Activated naive CD4-positive, alpha-beta T cell treated with Interleukin-2 at 50 U/mL for 16 hours (primary cell): ENCODE measurements around the gene SRSF7.
A peak's percentile ranks its signal among the peaks of the same experiment; 100 is the strongest.
"Not testable (repeated sequence)": the region's sequence is repeated elsewhere in the genome, so short reads cannot be mapped to it uniquely, and the experiment has no call there.

Experiments used
- DNase-seq: peaks from one replicate; pipeline ENCODE4 v3.0.0-alpha.2; 2020

SRSF7 gene

DNA sequence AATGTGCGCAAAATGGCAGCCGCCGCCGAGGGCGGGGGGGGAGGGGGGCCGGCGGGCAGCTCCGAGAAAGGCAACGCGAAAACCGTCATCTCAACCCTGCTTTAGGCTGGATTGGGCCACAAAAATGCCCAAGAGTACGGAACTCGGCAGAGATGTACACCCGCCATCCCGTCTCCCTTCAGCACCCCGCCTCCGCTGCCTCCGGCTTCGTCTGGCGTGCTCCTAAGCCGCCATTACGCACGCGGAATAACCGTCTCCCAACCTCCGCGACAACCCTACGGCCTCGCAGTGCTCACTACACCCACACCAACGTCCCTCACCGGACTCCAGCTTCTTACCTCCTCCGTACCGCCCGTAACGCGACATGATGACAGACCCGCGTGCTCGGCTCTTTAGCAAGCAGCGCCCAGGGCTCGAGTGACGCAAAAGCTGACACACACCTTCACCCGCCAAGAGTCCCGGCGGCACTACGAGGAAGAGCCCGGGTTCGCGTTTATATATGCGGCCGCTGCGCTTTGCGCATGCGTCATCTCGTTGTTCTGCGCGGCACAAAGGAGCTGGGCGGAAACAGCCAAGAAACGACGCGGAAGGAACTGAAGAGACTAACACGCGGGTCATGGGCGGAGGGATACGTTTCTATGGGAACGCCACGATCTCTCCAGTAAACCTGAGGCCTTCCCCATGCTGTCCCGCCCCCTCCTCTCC lies at the start of gene SRSF7:
SRSF7 (minus strand) TSS at position 471 of the 705 bp plus-strand sequence; CDS start at position 366, 105 bp downstream.
- peak; percentile 96 for DNase-seq

DNA sequence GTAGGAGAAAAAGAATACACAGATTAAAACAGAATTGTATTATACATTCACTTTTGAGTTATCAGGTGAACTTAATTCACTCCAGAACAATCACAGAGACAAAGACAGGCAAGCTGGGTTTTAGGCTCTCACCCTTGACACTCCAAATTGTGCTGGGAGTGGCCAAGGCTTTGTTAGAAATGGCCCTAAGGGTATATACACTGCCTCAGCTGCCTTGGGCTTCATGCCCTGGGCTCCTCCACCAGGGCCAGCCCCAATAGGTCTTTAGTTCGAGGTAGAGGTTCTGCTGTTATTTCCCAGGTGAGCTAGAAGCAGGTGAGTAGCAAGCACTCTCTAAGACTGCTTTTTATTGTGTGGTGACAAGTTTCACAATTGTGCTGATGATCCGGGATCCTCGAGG lies 46.8 kb upstream of the SRSF7 start:
- DNase-seq = no peak

DNA sequence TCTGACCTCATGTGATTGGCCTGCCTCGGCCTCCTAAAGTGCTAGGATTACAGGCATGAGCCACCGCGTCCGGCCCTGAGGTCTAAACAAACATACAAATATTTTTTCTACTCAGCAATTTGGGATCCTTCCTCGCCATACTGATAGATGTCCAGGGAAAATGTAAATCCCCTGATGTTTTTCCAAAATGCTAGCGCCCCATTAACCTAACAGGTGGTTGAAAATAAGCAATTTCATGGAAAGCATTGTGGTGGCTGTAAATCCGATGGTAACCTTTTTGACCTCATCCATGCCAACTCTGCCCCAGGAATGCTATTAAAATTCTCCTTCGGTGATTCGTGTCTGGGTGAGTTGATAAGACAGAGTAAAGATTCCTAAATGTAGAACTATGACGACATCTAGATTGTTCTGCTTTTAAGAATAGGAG lies 46.1 kb upstream of the SRSF7 start:
- no peak for DNase-seq

DNA sequence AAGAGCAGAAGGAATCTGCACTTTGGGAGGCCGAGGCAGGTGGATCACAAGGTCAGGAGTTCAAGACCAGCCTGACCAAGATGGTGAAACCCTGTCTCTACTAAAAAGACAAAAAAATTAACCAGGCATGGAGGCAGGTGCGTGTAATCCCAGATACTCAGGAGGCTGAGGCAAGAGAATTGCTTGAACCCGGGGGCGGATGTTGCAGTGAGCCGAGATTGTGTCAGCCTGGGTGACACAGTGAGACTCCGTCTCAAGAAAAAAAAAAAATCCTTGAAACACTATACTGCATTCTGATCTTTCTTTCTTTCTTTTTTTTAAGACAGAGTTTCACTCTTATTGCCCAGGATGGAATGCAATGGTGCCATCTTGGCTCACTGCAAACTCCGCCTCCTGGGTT lies 43.9 kb upstream of the SRSF7 start:
- DNase-seq = not testable (repeated sequence)

DNA sequence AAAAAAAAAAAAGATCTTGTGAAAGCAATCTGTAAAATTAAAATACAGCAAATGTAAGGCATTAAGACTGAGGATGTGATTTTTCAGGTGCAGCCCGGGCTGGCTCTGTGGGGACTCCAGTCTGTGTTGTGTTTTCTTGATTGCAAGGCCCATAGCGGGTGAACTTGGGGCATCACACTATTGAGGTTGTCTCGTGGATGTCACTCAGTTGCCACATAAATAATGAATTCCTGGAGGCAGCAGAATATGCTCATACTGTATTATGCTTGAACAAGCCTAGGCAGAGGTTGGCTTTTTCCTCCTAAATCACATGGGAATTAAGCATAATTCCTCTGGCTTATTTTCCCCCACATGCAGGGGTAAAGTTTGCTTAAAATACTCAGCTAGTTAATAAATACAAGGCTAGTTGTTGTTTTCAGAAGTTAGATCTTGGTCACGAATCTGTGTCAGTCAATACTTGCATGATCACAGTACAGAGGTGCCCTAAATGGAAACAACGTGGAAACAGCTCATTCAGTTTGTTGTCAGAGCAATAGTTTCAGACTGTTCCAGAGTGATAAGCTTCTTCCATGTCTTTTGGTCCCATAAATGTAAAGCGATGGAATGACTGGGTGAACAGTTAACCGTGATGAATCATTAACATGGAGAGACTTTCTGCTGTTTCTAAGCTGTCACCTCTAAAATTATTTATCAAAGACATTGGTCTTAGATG lies 43.2 kb upstream of the SRSF7 start:
- no peak for DNase-seq

DNA sequence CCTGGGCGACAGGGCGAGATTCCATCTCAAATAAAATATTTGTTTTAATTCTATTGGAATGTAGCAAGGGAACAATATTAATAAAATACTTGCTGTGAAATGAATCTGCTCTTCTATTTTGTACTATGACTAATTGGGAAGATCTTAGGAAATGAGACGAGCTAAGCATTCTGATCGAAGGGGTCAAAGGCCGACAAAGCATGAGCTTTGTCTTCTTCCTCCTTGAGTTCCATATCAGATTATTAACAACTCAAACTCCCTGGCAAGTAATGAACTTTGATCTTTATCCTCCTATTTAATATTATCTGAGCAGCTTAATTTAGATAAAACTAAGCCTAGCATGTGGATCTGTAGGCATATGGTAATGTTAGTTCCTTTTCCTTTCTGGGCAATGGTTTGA lies 42.4 kb upstream of the SRSF7 start:
- DNase-seq = no peak

DNA sequence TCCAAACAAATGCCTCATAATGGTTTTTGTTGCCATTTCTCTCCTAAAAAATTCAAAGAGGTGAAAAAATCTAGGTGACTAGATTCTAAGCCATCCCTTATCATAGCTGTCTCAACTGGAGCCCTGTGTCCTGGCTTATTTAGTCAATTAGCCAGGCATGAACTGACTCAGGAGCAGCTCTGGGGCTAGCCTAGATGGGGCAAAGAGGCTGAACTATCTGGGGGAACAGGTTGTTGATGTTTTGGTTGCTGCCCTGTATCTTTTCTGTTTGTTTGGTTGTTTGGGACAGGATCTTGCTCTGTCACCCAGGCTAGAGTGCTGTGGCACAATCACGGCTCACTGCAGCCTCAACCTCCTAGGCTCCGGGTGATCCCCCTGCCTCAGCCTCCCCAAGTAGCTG lies 41.6 kb upstream of the SRSF7 start:
- DNase-seq = no peak

DNA sequence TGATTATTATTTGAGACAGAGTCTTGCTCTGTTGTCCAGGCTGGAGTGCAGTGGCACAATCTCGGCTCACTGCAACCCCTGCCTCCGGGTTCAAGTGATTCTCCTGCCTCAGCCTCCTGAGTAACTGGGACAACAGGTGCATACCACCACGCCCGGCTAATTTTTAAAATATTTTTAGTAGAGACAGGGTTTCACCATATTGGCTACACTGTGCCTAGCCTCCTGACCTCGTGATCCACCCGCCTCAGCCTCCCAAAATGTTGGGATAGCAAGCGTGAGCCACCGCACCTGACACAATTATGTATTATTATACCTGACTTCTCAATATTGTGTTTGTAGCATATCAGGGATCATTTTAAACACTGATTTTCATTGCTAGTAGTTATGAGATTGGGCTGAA lies 41.2 kb upstream of the SRSF7 start:
- not testable (repeated sequence) for DNase-seq

DNA sequence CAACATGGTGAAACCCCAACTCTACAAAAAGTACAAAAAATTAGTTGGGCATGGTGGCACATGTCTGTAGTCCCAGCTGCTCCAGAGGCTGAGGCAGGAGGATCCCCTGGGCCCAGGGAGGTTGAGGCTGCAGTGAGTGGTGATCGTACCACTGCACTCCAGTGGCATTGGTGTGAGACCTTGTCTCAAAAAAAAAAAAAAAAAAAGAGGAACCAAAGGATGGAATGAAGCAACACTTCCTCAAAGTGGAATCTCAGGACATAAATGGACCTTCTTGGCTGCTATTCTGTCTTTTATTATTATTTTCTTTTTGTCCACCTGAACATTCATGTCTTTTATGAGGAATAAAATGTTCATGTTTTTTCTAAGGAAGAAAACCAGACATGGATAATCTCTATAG lies 40.6 kb upstream of the SRSF7 start:
- DNase-seq = no peak

DNA sequence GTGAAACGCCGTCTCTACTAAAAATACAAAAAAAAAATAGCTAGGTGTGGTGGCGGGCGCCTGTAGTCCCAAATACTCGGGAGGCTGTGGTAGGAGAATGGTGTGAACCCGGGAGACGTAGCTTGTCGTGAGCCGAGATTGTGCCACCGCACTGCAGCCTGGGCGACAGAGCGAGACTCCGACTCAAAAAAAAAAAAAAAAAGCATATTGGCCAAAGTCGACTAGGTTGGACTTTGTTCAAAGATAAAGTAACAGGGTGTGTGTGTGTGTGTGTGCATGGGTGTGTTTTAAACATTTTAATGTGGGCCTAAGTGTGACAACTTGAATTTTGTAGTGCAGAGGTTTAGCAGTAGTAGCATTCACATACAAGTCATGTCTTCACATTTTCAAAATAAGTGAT lies 38.5 kb upstream of the SRSF7 start:
- no peak for DNase-seq

DNA sequence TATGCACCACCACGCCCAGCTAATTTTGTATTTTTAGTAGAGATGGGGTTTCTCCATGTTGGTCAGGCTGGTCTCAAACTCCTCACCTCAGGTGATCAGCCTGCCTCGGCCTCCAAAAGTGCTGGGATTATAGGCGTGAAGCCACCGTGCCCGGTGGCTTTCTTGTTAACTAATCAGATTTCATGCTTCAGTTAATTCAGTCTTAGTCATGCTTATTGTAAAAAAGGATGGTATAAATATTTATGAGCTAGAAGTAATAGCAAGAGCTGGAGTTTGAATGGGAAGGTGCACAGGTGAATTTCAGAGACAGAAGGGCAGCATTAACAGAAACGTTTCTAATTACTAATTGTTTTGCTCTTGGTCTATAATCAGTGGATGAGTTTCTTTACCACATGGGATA lies 37.1 kb upstream of the SRSF7 start:
- DNase-seq = no peak

DNA sequence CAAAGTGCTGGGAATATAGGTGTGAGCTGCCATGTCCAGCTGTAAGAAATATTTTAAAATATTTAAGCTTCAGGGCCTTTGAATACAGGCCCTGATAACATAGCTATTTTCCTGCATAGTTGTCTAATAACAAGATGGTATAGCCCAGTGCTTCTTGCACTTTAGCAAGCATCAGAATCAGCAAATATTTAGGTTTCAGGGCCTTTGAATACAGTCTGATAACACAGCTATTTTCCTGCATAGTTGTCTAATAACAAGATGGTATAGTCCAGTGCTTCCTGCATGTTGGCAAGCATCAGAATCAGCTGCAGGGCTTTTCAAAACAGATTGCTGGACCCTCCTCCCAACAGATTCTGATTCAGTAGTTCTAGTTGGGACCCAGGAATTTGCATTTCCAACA lies 32.4 kb upstream of the SRSF7 start:
- DNase-seq = no peak

DNA sequence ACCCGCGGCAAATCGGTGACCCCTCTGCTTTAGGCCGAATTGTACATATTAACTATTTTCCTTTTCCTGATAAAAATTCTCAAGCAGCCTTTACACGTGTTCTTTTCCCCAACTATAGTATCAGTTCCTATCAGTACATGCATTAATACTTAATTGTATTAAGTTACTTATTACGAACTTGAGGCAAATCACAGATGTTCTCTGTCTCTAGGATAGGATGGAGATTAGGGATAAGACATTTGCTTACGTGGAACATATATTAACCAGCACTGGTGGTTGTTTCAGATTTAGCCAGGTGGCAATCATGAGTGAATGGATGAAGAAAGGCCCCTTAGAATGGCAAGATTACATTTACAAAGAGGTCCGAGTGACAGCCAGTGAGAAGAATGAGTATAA lies 27.5 kb upstream of the SRSF7 start:
- DNase-seq = no peak

DNA sequence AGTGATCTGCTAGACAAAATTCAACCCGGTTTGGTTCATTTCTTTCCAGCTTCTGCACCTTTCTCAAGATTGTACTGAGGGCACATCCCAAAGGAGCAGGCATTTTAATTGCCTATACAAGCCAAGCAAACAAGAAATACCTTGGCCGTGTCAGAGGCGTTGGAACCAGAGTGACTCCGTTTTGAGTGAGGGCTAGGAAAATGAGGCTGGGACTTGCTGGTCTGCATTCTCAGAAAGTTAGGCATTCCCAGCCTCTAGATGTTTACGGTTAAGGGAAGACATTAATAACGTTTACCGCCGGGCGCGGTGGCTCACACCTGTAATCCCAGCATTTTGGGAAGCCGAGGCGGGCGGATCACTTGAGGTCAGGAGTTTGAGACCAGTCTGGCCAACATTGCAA lies 25.4 kb upstream of the SRSF7 start:
- no peak for DNase-seq

DNA sequence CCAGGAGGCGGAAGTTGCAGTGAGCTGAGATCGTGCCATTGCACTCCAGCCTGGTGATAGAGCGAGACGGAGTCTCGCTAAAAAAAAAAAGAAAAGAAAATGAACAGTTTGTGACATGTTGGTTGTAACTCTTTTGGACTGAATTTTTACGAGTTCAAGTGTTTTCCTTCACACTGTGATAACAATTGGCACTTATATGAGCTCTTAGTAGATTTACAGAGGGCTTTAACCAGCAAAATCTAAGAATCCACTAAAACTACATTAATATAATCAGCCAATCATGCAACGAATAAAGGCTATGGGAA lies 24.7 kb upstream of the SRSF7 start:
- DNase-seq = no peak

DNA sequence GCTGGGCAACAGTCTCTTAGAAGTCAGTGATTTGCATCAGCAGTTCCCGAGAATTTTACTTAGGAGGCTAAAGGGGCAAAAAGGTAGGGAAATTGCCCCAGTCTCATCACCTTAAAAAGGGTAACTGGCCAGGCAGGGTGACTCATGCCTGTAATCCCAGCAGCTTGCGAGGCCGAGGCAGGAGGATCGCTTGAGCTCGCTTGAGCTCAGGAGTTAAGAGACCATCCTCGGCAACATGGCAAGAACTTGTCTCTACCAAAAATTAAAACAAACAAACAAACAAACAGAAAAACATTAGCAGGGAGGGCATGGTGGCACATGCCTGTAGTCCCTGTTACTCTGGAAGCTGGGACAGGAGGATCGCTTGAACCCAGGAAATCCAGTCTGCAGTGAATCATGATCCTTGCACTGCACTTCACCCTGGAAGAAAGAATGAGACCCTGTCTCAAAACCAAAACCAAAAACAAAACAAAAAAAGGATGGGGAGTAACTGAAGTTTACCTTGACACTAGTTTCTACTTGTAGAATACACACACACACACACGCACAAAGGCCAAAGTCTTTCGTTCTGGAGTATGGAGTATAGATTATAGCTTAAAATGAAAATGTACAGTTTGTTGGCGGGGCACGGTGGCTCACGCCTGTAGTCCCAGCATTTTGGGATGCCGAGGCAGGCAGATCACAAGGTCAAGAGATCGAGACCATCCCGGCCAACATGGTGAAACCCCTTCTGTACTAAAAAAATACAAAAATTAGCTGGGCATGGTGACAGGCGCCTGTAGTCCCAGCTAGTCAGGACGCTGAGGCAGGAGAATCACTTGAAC lies 24.1 kb upstream of the SRSF7 start:
- no peak for DNase-seq

DNA sequence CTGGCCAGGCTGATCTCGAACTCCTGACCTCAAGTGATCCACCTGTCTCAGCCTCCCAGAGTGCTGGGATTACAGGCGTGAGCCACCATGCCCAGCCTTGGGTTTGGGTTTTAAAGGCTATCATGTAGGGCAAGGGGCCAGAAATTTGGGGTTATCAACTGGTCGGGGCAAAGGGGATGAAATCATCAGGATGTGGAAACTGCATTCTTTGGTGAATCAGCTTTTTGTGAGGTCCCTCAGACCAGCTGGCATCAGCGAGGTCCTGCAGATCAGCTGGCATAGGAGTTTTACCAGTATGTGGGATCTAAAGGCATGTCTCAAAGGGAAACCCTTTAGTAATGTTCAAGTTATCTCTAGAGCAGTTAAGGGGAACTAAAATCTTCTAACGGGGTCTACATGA lies 20.5 kb upstream of the SRSF7 start:
- no peak for DNase-seq

DNA sequence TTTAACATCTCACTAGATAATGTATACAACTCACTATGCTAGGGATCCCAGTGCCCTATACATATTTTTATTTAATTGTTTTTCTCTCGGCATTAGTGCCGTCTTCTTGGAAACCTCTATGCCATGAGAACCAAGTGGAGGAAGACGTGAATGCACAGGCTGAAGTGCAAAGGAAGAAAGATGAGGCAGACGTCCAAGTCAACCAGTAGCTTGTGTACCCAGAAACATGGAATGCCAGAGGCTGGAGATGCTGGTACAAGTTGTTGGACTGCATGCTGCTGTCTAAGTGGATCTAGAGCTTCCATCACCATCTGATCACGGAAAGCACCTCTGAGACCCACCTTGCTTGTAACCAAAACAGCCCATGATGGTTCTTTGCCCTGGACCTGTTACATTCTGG lies 14.4 kb upstream of the SRSF7 start:
- DNase-seq = no peak

DNA sequence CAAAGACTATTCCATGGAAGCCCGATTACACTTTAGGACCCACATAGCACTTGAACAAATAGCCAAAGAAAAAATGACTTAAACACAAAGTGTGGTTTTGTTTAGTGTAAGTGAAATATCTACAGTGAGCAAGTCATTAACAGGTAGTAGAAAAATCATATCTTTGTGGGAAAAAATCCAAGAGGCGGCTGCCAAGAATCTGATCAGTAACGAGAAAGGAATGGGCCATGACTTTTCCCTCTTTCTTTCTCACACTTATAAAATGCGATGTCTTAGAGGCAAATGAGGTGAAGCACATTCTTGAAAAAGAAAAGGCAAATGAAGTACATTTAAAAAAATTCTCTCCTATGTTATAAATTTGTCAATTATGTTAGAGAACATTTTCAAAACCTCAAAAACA lies 14.0 kb upstream of the SRSF7 start:
- DNase-seq = no peak

DNA sequence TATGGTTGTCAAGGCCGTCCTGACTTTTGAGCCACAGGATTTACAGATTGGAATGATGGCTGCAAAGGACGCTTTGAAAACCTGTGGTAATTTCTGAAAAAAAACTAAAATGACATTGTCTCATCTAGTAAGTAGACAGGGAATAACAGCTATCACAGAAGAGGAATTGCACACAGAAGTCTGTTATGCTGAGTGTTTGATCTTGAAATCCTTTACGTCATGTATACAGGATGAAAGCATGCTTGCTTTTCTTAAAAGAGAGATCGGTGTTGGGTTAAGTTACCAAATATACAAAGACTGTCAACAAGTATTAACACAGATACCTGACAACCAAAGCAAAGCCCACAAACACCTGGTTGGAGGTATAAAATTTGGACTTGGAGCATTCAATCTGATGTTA lies 12.6 kb upstream of the SRSF7 start:
- no peak for DNase-seq

DNA sequence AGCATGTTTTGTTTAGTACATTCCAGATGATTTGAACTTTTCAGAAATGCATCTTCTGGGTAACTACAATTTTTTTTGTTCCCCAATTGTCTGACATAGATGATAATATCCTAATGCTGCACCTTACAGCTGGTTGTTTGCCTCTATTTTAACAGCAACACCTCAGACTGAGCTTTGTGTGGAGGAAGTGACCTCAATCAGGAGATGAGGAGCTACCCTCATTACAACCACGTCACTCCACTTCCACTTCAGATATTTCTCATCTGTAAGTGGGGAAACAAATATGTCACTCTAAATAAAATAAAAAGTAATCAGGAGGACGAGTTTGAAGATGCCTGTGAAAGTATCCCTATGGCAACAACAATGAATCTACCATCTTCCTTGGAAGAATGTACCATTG lies 12.1 kb upstream of the SRSF7 start:
- no peak for DNase-seq

DNA sequence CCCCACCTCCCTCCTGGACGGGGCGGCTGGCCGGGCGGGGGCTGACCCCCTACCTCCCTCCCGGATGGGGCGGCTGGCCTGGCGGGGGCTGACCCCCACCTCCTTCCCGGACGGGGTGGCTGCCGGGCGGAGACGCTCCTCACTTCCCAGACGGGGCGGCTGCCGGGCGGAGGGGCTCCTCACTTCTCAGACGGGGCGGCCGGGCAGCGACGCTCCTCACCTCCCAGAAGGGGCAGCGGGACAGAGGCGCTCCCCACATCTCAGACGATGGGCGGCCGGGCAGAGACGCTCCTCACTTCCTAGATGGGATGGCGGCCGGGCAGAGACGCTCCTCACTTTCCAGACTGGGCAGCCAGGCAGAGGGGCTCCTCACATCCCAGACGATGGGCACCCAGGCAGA lies 4.7 kb upstream of the SRSF7 start:
- DNase-seq = not testable (repeated sequence)

DNA sequence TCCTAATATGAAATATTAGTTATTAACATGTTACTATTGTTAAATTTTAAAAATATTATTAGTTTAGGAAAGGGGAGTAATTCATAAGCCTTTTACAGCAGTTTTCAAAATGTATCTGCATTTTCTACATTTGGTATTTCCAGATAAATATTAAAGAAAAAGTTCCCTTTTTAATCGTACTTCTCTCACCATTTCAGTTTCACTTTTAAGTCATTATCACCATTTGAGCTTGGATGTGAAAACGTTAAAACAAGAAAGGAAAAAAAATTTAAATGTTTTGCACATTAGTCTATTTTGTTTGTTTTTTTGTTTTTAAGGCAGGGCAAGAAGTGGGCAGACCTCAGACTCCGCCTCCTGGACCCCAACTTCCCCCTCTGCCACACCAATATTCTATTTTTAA lies 3.3 kb upstream of the SRSF7 start:
- no peak for DNase-seq

DNA sequence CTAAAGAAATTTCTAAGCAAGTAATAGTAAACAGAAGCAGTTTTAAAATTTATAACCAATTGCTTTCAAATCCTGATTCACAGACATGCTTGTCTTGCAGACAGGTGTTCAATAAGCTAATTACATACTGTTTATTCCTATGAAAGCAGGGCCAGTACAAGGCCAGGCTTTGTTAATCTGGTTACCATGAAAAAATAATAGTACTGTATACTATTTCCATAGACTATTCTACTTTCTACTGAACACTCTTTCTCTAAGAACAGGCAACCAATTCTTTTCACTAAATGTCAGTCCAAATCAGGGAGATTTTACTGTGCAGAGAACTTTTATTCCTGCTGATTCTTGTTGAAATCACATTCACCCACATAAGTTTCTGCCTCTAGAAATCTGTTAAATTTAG lies 2.9 kb upstream of the SRSF7 start:
- DNase-seq = no peak
